Natural killer cell treated with Interleukin-12 subunit alpha and Interleukin-12 subunit beta and Interleukin-15 and Interleukin-18, amount 100 ng/mL, for 72 hours (primary cell): ENCODE measurements around the gene RBP3. TPM values are rescaled to one million over a fixed set of nuclear protein-coding genes. Genes with fewer than 3 reads are reported as not detected.

ENCODE experiments used
- ATAC-seq, 2 donors: fragments of 150-1000 bp; cut with Tn5 transposase in 1 of 2; sonication (Bioruptor Pico), chemical (Tn5 transposase) in 1 of 2; 2 replicates each; pipeline ENCODE4 v1.10.0; 2021
- DNase-seq: peaks from one replicate; pipeline ENCODE4 v3.0.0; 2022; ENCODE audit warnings: low spot score
- H3K27ac Mint-ChIP-seq, 2 donors: 1 replicate in 1 of 2; 2 replicates in 1 of 2; pipeline ENCODE4 v1.8.0; 2022; ENCODE audit warnings: mixed read lengths in 2 of 2, mild to moderate bottlenecking in 1 of 2, moderate library complexity in 1 of 2
- H3K27me3 Mint-ChIP-seq, 2 donors: 1 replicate in 1 of 2; 2 replicates in 1 of 2; pipeline ENCODE4 v1.8.0; 2022; ENCODE audit warnings: mixed read lengths in 2 of 2
- H3K36me3 Mint-ChIP-seq: one replicate; pipeline ENCODE4 v1.8.0; 2022; ENCODE audit warnings: mixed read lengths
- H3K4me1 Mint-ChIP-seq, 2 donors: 1 replicate in 1 of 2; 2 replicates in 1 of 2; pipeline ENCODE4 v1.8.0; 2022; ENCODE audit warnings: low read depth in 2 of 2, mixed read lengths in 2 of 2, mild to moderate bottlenecking in 1 of 2
- H3K4me3 Mint-ChIP-seq: one replicate; pipeline ENCODE4 v1.8.0; 2022; ENCODE audit warnings: mixed read lengths
- H3K9me3 Mint-ChIP-seq: 2 replicates; pipeline ENCODE4 v1.8.0; 2022; ENCODE audit warnings: mixed read lengths
- total RNA-seq, 2 donors: library from RNA; stranded (reverse); gene quantifications; one replicate each; pipeline ENCODE4 v1.2.3, GENCODE V29; 2022

RBP3 gene
- total RNA-seq, 2 donors from 2014 or later, result not detected

DNA sequence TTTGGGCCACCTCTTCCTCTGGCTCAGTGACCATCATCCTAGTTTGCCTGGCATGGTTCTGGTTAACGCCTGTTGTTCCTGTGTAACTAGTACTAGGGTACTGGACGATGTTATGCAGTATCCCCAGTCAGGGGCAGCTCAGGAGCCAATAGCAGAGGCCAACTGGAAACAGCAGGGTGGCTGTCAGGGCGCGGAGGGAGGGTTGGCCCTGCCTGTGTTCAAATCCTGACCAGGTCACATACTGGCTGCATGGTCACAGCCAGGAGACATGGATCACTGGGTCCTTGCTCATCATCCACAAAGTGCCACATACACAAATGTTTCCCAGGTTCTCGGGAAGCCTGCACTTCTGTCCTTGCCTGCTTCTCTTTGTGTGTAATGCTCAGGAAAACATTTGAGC lies 12.3 kb upstream of the RBP3 start:
- H3K36me3 Mint-ChIP-seq, result no peaks in the 10 kb centered on the region
- peaks cover 19 to 29% of the 10 kb centered on the region in 2 donors for H3K27me3 Mint-ChIP-seq
- H3K4me1 Mint-ChIP-seq, result no peaks in the 10 kb centered on the region
- no peak for ATAC-seq
- H3K9me3 Mint-ChIP-seq, result no peaks in the 10 kb centered on the region
- no peak overlapping the region for H3K27ac Mint-ChIP-seq
- DNase-seq, result no peak
- H3K4me3 Mint-ChIP-seq, result no peak overlapping the region

DNA sequence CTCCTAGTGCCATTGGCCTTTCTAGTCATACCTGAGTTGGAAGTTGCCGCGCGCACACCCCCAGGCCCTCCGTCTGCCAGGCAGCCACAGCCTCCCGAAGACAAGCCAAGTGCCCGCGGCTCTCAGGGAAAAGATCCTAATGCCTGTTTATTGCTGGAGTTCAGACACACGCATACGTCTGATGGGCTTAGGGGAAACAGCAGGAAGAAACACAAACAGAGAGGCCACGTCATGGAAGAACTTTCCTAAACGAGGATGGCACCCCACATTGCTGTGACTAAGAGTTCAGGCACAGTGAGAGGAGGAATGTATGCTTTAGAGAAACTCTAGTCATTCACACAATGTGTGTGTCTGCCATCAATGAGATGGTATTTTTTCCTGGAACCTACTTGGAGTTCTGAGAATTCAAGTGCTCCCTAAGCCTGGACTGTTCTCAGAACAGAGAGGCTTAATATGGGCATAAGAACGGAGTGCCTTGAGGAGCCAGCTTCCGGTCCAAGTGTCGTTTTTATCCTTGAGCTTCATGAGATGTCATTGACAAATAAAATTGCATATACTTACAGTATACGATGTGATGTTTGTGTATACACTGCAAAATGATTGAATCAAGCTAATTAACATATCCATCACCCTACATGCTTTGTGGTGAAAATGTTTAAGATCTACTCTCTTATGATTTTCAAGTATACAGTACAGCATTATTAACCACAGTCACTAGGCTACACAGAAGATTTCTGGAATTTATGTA lies 11.6 kb upstream of the RBP3 start:
- peaks cover 21 to 35% of the 10 kb centered on the region in 2 donors for H3K27me3 Mint-ChIP-seq
- DNase-seq (no peak), ATAC-seq (no peak)
- no peaks in the 10 kb centered on the region for H3K4me1 Mint-ChIP-seq
- no peak overlapping the region for H3K27ac Mint-ChIP-seq
- no peaks in the 10 kb centered on the region for H3K9me3 Mint-ChIP-seq
- H3K36me3 Mint-ChIP-seq, result no peaks in the 10 kb centered on the region
- no peak overlapping the region for H3K4me3 Mint-ChIP-seq

DNA sequence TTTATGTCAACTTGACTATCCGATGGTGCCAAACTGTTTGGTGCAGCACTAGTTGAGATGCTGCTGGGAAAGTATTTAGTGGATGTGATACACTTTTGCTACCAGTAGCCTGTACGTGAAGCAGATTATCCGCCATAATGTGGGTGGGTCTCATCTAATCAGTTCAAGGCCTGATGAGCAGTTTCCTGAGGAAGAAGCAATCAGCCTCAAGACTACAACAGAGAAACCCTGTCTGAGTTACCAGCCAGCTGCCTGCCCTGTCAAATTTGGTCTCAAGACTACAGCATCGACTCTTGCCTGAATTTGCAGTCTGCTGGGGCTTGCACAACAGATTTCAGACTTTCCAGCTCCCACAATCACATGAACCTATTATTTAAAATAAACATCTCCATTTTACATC lies 10.9 kb upstream of the RBP3 start:
- Mint-ChIP-seq H3K4me3 (no peak overlapping the region), H3K27ac (no peak overlapping the region), H3K9me3 (no peaks in the 10 kb centered on the region), H3K4me1 (no peaks in the 10 kb centered on the region), H3K27me3 (peaks cover 21 to 35% of the 10 kb centered on the region in 2 donors), H3K36me3 (no peaks in the 10 kb centered on the region)
- ATAC-seq, result no peak
- no peak for DNase-seq

DNA sequence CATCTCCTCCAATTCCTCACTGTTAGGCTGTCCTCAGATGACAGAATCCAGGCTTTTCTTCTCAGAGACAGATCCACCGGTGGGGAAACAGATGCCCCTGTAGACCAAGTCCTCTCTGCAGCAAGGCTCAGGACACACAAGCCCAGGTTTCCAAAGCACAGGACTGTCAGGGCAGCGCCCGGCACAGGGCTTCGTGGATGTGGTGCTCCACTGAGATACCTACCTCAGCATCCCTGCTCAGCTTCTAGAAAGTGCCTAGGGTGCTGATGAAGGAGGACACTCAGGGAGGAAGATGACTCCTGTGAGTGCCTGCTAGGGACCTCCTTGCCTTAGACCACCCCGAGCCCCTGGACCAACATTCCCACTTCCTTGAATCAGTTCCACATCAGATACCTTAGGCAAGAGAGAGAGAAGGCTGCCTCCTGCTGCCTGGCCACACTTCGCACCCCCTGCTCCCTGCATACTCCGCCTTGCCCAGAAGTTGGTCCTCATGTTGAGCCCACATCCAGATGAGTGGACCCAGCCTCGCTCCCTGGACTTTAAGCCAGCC lies 8.9 kb upstream of the RBP3 start:
- Mint-ChIP-seq H3K36me3 (no peaks in the 10 kb centered on the region), H3K27me3 (peaks cover 18 to 29% of the 10 kb centered on the region in 2 donors), H3K4me3 (no peak overlapping the region), H3K27ac (no peak overlapping the region), H3K9me3 (no peaks in the 10 kb centered on the region), H3K4me1 (no peaks in the 10 kb centered on the region)
- DNase-seq, result no peak
- ATAC-seq, result peak in 1 of 2 donors; percentile 34

DNA sequence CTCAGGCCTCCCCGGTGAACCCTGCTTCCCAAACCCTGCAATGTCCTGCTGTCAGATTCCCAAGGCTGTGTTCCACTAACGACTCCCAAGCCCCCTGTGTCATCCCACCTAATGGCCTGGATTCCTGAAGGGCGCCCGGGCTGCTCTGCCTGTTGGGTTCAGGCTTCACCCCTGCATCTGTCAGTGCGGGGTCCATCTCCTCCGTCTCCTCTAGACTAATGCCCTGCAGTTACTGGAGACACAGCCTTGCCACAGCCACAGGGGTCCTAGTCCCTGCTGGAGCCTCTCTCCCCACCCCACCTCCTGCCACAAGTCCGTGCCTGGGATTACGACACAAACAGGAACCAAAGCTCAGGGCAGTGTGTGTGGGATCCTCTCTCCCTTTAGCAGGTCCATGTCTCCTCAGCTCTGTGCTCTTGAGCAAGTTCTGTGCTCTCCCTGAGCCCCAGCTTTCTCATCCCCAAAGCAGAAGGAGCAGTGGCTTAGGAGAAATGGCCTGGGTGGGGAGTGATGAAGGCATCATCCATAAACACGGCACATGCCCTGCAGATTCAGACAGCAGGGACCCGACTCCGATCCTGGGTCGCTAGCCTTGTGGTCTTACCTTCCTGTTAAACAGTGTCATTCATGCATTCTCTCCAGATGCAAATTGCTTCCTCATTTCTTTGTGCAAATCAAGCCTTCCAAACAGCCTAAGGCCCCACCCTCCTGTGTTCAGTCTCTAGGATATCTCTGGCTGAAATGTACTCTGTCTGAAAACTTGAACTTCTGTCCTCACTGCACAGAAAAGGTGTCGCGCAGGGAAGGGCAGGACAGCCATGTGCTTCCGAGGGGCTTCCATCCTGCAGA lies 8.2 kb upstream of the RBP3 start:
- ATAC-seq, result peak; percentile 20 to 26

DNA sequence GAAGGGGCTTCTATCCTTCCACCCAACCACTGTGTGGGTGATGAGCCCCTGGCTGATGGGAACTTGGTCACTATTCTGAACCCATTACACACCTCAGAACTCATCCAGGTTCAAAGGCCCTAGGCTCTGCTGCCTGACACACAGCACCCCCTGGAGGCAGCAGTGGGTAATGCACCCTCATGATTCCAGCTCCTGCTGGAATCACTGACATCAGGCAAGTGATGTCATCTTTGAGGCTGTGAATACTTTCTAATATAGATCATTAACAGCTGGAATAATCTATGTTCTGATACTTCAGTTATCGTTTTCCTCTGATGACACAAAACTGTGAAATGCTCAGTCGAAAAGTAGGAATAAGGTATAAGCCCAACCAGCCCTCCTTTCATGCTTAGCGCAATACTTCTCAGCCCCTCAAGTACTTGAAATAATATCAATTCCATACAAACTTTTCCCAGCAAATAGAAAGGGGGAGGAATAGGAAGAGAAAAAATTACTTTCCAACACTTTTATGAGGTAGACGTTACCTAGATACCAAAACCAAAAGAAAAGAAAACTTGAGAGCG lies 7.5 kb upstream of the RBP3 start:
- ATAC-seq, result peak; percentile 52 to 58
- peaks cover 14 to 23% of the 10 kb centered on the region in 2 donors for H3K27me3 Mint-ChIP-seq
- H3K9me3 Mint-ChIP-seq, result no peaks in the 10 kb centered on the region
- DNase-seq, result no peak
- no peaks in the 10 kb centered on the region for H3K36me3 Mint-ChIP-seq
- H3K4me1 Mint-ChIP-seq, result no peaks in the 10 kb centered on the region
- no peak overlapping the region for H3K27ac Mint-ChIP-seq
- H3K4me3 Mint-ChIP-seq, result no peak overlapping the region

More for the DNA sequence above, 8.2 kb upstream of the RBP3 start:
- no peak overlapping the region for H3K27ac Mint-ChIP-seq
- DNase-seq, result no peak
- no peak overlapping the region for H3K4me3 Mint-ChIP-seq
- peaks cover 15 to 23% of the 10 kb centered on the region in 2 donors for H3K27me3 Mint-ChIP-seq
- H3K4me1 Mint-ChIP-seq, result no peaks in the 10 kb centered on the region
- H3K9me3 Mint-ChIP-seq, result no peaks in the 10 kb centered on the region
- no peaks in the 10 kb centered on the region for H3K36me3 Mint-ChIP-seq

DNA sequence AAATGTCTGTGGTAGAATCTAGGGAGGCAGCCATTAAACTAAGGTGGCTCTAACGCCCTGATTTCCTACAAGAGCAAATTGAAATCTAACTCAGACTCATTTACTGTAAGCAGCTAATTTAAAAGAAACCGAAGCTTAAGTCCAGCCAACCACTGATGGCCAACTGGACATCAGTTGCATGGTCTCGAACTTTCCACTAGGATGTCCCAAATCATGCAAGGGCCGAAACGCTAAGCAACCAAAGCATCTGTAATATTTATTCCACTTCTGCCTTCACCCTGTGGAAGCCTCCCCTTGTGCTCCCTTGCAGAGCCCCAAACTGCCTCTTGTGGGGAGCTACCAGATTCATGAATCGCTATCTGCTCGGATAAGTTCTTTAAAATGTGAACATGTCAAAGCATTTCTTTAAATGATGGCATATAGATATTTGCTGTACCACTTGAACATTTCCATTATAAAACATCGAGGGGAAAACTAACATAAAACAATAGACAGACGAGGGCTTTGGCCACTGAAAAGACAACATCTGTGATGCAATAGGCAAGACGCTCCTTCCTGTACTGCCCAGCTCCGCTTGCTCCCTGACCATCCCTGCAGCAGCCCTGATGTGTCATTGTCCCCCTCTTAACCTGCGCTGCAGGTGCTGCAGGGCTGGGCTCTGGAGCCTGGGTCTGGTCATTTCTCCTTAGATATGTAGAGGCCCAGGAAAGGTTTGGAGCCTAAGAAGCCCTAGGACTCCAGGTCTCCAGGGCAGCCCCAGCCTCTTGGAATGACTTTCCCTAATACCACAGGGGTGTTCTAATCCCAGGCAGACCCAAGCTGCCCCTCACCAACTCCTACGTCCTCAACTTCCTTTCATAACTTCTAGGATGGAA lies 2.9 kb upstream of the RBP3 start:
- no peaks in the 10 kb centered on the region for H3K36me3 Mint-ChIP-seq
- DNase-seq, result peak; percentile 6
- no peak for ATAC-seq
- no peak overlapping the region for H3K4me3 Mint-ChIP-seq
- no peaks in the 10 kb centered on the region for H3K9me3 Mint-ChIP-seq
- peaks cover 9 to 13% of the 10 kb centered on the region in 2 donors for H3K27me3 Mint-ChIP-seq
- no peak overlapping the region for H3K27ac Mint-ChIP-seq
- H3K4me1 Mint-ChIP-seq, result no peaks in the 10 kb centered on the region

DNA sequence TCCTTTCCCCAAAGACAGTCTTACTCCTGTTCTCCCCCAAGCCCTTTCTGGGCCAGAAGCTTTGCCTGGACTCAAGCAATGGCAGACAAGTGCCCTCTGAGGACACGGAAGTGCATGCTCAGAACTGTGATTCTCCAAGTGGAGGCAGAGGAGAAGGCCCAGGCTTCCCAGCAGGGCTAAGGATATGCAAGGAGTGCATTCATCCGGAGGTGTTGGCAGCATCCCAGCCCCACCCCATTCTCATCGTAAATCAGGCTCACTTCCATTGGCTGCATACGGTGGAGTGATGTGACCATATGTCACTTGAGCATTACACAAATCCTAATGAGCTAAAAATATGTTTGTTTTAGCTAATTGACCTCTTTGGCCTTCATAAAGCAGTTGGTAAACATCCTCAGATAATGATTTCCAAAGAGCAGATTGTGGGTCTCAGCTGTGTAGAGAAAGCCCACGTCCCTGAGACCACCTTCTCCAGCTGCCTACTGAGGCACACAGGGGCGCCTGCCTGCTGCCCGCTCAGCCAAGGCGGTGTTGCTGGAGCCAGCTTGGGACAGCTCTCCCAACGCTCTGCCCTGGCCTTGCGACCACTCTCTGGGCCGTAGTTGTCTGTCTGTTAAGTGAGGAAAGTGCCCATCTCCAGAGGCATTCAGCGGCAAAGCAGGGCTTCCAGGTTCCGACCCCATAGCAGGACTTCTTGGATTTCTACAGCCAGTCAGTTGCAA lies 1.4 kb upstream of the RBP3 start:
- no peak for ATAC-seq
- no peak overlapping the region for H3K4me3 Mint-ChIP-seq
- peaks cover 0 to 3% of the 10 kb centered on the region in 2 donors for H3K27me3 Mint-ChIP-seq
- no peaks in the 10 kb centered on the region for H3K36me3 Mint-ChIP-seq
- H3K9me3 Mint-ChIP-seq, result no peaks in the 10 kb centered on the region
- H3K27ac Mint-ChIP-seq, result no peak overlapping the region
- peak; percentile 16 for DNase-seq
- no peaks in the 10 kb centered on the region for H3K4me1 Mint-ChIP-seq

DNA sequence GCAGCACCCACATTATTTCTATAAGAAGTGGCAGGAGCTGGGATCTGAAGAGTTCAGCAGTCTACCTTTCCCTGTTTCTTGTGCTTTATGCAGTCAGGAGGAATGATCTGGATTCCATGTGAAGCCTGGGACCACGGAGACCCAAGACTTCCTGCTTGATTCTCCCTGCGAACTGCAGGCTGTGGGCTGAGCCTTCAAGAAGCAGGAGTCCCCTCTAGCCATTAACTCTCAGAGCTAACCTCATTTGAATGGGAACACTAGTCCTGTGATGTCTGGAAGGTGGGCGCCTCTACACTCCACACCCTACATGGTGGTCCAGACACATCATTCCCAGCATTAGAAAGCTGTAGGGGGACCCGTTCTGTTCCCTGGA lies 874 bp upstream of the RBP3 start:
- H3K4me1 Mint-ChIP-seq, result no peaks in the 10 kb centered on the region
- H3K4me3 Mint-ChIP-seq, result no peak overlapping the region
- H3K36me3 Mint-ChIP-seq, result no peaks in the 10 kb centered on the region
- H3K27me3 Mint-ChIP-seq, result peaks cover 0 to 3% of the 10 kb centered on the region in 2 donors
- H3K27ac Mint-ChIP-seq, result no peak overlapping the region
- H3K9me3 Mint-ChIP-seq, result no peaks in the 10 kb centered on the region
- ATAC-seq (no peak), DNase-seq (no peak)

DNA sequence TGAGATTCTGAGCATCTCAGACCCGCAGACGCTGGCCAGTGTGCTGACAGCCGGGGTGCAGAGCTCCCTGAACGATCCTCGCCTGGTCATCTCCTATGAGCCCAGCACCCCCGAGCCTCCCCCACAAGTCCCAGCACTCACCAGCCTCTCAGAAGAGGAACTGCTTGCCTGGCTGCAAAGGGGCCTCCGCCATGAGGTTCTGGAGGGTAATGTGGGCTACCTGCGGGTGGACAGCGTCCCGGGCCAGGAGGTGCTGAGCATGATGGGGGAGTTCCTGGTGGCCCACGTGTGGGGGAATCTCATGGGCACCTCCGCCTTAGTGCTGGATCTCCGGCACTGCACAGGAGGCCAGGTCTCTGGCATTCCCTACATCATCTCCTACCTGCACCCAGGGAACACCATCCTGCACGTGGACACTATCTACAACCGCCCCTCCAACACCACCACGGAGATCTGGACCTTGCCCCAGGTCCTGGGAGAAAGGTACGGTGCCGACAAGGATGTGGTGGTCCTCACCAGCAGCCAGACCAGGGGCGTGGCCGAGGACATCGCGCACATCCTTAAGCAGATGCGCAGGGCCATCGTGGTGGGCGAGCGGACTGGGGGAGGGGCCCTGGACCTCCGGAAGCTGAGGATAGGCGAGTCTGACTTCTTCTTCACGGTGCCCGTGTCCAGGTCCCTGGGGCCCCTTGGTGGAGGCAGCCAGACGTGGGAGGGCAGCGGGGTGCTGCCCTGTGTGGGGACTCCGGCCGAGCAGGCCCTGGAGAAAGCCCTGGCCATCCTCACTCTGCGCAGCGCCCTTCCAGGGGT lies 703 bp downstream of the RBP3 start:
- Mint-ChIP-seq H3K9me3 (no peaks in the 10 kb centered on the region), H3K27ac (no peak overlapping the region), H3K27me3 (peaks cover 0 to 3% of the 10 kb centered on the region in 2 donors), H3K4me3 (no peak overlapping the region), H3K4me1 (no peaks in the 10 kb centered on the region), H3K36me3 (no peaks in the 10 kb centered on the region)
- peak; percentile 3 to 17 for ATAC-seq
- DNase-seq, result peak; percentile 60

DNA sequence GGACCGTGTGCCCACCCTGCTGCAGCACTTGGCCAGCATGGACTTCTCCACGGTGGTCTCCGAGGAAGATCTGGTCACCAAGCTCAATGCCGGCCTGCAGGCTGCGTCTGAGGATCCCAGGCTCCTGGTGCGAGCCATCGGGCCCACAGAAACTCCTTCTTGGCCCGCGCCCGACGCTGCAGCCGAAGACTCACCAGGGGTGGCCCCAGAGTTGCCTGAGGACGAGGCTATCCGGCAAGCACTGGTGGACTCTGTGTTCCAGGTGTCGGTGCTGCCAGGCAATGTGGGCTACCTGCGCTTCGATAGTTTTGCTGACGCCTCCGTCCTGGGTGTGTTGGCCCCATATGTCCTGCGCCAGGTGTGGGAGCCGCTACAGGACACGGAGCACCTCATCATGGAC lies 1.4 kb downstream of the RBP3 start:
- H3K27ac Mint-ChIP-seq, result no peak overlapping the region
- H3K36me3 Mint-ChIP-seq, result no peaks in the 10 kb centered on the region
- H3K27me3 Mint-ChIP-seq, result peaks cover 0 to 3% of the 10 kb centered on the region in 2 donors
- H3K9me3 Mint-ChIP-seq, result no peaks in the 10 kb centered on the region
- H3K4me3 Mint-ChIP-seq, result no peak overlapping the region
- peak; percentile 42 for DNase-seq
- no peaks in the 10 kb centered on the region for H3K4me1 Mint-ChIP-seq
- ATAC-seq, result no peak

DNA sequence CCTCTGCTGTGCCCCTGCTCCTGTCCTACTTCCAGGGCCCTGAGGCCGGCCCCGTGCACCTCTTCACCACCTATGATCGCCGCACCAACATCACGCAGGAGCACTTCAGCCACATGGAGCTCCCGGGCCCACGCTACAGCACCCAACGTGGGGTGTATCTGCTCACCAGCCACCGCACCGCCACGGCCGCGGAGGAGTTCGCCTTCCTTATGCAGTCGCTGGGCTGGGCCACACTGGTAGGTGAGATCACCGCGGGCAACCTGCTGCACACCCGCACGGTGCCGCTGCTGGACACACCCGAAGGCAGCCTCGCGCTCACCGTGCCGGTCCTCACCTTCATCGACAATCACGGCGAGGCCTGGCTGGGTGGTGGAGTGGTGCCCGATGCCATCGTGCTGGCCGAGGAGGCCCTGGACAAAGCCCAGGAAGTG lies 1.8 kb downstream of the RBP3 start:
- Mint-ChIP-seq H3K27me3 (peaks cover 0 to 3% of the 10 kb centered on the region in 2 donors), H3K4me3 (no peak overlapping the region), H3K27ac (no peak overlapping the region), H3K4me1 (no peaks in the 10 kb centered on the region), H3K36me3 (no peaks in the 10 kb centered on the region), H3K9me3 (no peaks in the 10 kb centered on the region)
- DNase-seq (peak; percentile 55), ATAC-seq (no peak)
